Fibroblast of peridontal ligament (primary cell): ENCODE data around the gene PIBF1.
"Not testable (repeated sequence)": the region's sequence is repeated elsewhere in the genome, so short reads cannot be mapped to it uniquely, and the experiment has no call there.

Source experiments
- DNase-seq: peaks from one replicate; pipeline ENCODE4 v3.0.0-alpha.2; 2010; ENCODE audit errors: extremely low read depth

The PIBF1 gene

GRCh38 chr13:72911981-72912380, 130.0 kb downstream of the PIBF1 start:
- DNase-seq: no peak

- no peak for DNase-seq
Measured at GRCh38 chr13:72920097-72920496, 138.2 kb downstream of the PIBF1 start.

- no peak for DNase-seq
Measured at GRCh38 chr13:72931311-72931710, 149.4 kb downstream of the PIBF1 start.

- no peak for DNase-seq
Measured at GRCh38 chr13:72932250-72932649, 150.3 kb downstream of the PIBF1 start.

GRCh38 chr13:72946267-72946666, 164.3 kb downstream of the PIBF1 start:
- DNase-seq: not testable (repeated sequence)

- no peak for DNase-seq
Measured at GRCh38 chr13:72952529-72953141, 170.7 kb downstream of the PIBF1 start.

- DNase-seq: no peak
Measured at GRCh38 chr13:72953391-72953965, 171.5 kb downstream of the PIBF1 start.

- no peak for DNase-seq
Measured at GRCh38 chr13:72959643-72960042, 177.7 kb downstream of the PIBF1 start.

- no peak for DNase-seq
Measured at GRCh38 chr13:72960114-72960513, 178.2 kb downstream of the PIBF1 start.

- DNase-seq: no peak
Measured at GRCh38 chr13:72960541-72960940, 178.6 kb downstream of the PIBF1 start.

GRCh38 chr13:72963762-72964161, 181.8 kb downstream of the PIBF1 start:
- DNase-seq: no peak

GRCh38 chr13:72970301-72970880, 188.5 kb downstream of the PIBF1 start:
- no peak for DNase-seq

- DNase-seq: peak; percentile 52
Measured at GRCh38 chr13:72970956-72971355, 189.0 kb downstream of the PIBF1 start.

GRCh38 chr13:72973234-72973633, 191.3 kb downstream of the PIBF1 start:
- no peak for DNase-seq

- peak; percentile 95 for DNase-seq
Measured at GRCh38 chr13:72983085-72983768, 201.3 kb downstream of the PIBF1 start.

- no peak for DNase-seq
Measured at GRCh38 chr13:72985610-72986009, 203.7 kb downstream of the PIBF1 start.

- no peak for DNase-seq
Measured at GRCh38 chr13:72986197-72986596, 204.3 kb downstream of the PIBF1 start.

GRCh38 chr13:72990953-72991352, 209.0 kb downstream of the PIBF1 start:
- DNase-seq: peak; percentile 41

- no peak for DNase-seq
Measured at GRCh38 chr13:72998012-72998411, 216.1 kb downstream of the PIBF1 start.

GRCh38 chr13:73000027-73000674, 218.2 kb downstream of the PIBF1 start:
- DNase-seq: peak; percentile 13

- DNase-seq: no peak
Measured at GRCh38 chr13:73001971-73002370, 220.0 kb downstream of the PIBF1 start.

GRCh38 chr13:73011751-73012150, 229.8 kb downstream of the PIBF1 start:
- no peak for DNase-seq
